Neural progenitor cell (in vitro differentiated cells): ENCODE results near the gene NPTXR. TPM values are rescaled to one million over a fixed set of nuclear protein-coding genes. Genes with fewer than 3 reads are reported as not detected.
A peak's percentile ranks its signal among the peaks of the same experiment; 100 is the strongest.

Experiments used
- DNase-seq: peaks from one replicate; pipeline ENCODE4 v3.0.0-alpha.2; 2016; ENCODE audit warnings: low spot score
- H2AFZ ChIP-seq: fragments of 200-600 bp; sonication (generic); replicated peaks from 2 replicates; pipeline ENCODE4 v1.6.1; 2016; ENCODE audit warnings: antibody characterized with exemption
- H3F3A ChIP-seq: fragments of 200-600 bp; sonication (generic); 2 replicates; pipeline ENCODE4 v1.6.1; 2016; ENCODE audit warnings: antibody characterized with exemption, low read depth
- H3K27ac ChIP-seq: fragments of 200-600 bp; sonication (generic); 2 replicates; pipeline ENCODE4 v1.5.1; 2016; ENCODE audit warnings: mild to moderate bottlenecking
- H3K27me3 ChIP-seq: fragments of 200-600 bp; sonication (generic); 2 replicates; pipeline ENCODE4 v1.6.1; 2016; ENCODE audit warnings: mild to moderate bottlenecking, moderate library complexity
- H3K36me3 ChIP-seq: fragments of 200-600 bp; sonication (generic); 2 replicates; pipeline ENCODE4 v1.5.1; 2016
- H3K4me1 ChIP-seq: fragments of 200-600 bp; sonication (generic); 2 replicates; pipeline ENCODE4 v1.6.1; 2016; ENCODE audit warnings: mixed run types
- H3K4me2 ChIP-seq: fragments of 200-600 bp; sonication (generic); 2 replicates; pipeline ENCODE4 v1.6.1; 2016
- H3K4me3 ChIP-seq: fragments of 200-600 bp; sonication (generic); 2 replicates; pipeline ENCODE4 v1.5.1; 2016
- H3K79me2 ChIP-seq: fragments of 200-600 bp; sonication (generic); 2 replicates; pipeline ENCODE4 v1.6.1; 2016; ENCODE audit warnings: low read depth
- H3K9ac ChIP-seq: fragments of 200-600 bp; sonication (generic); 2 replicates; pipeline ENCODE4 v1.6.1; 2016
- H3K9me3 ChIP-seq: fragments of 200-600 bp; sonication (generic); 2 replicates; pipeline ENCODE4 v1.5.1; 2016; ENCODE audit warnings: low read depth
- H4K20me1 ChIP-seq: fragments of 200-600 bp; sonication (generic); 2 replicates; pipeline ENCODE4 v1.6.1; 2016; ENCODE audit warnings: low read depth
- H3K27ac Mint-ChIP-seq: 3 replicates; pipeline ENCODE4 v1.8.0; 2021; ENCODE audit warnings: mixed read lengths
- H3K27me3 Mint-ChIP-seq: 2 replicates; pipeline ENCODE4 v1.8.0; 2022; ENCODE audit warnings: low read depth, mild to moderate bottlenecking, inconsistent platforms, moderate library complexity, mixed read lengths; ENCODE audit not compliant: insufficient read depth
- H3K36me3 Mint-ChIP-seq: 3 replicates; pipeline ENCODE4 v1.8.0; 2021; ENCODE audit warnings: mixed read lengths
- H3K4me1 Mint-ChIP-seq: 3 replicates; pipeline ENCODE4 v1.8.0; 2021; ENCODE audit warnings: mixed read lengths
- H3K4me3 Mint-ChIP-seq: 3 replicates; pipeline ENCODE4 v1.8.0; 2021; ENCODE audit warnings: mild to moderate bottlenecking, moderate library complexity, mixed read lengths
- H3K9me3 Mint-ChIP-seq: 3 replicates; pipeline ENCODE4 v1.8.0; 2020; ENCODE audit warnings: mixed read lengths
- EZH2 ChIP-seq: fragments of 200-600 bp; sonication (generic); IDR thresholded peaks from 2 replicates; pipeline ENCODE4 v1.6.1; 2017; ENCODE audit warnings: antibody characterized with exemption, mild to moderate bottlenecking, moderate library complexity
- EZH2phosphoT487 ChIP-seq: fragments of 200-600 bp; sonication (generic); IDR thresholded peaks from 2 replicates; pipeline ENCODE4 v1.6.1; 2017; ENCODE audit warnings: antibody characterized with exemption
- total RNA-seq: library from RNA; depleted of rRNA; stranded (reverse); fragments of >200 nt; gene quantifications from 2 replicates; pipeline ENCODE4 v1.2.3, GENCODE V29; 2015; ENCODE audit warnings: low replicate concordance
- TF ChIP-seq, protein P1 (sequence below): fragments of 200-600 bp; sonication (generic); IDR thresholded peaks from 2 replicates; pipeline ENCODE4 v1.5.1; 2017; ENCODE audit warnings: antibody characterized with exemption, mild to moderate bottlenecking

NPTXR gene
- total RNA-seq, 1 donor from 2014 or later, result 0.99 TPM

DNA sequence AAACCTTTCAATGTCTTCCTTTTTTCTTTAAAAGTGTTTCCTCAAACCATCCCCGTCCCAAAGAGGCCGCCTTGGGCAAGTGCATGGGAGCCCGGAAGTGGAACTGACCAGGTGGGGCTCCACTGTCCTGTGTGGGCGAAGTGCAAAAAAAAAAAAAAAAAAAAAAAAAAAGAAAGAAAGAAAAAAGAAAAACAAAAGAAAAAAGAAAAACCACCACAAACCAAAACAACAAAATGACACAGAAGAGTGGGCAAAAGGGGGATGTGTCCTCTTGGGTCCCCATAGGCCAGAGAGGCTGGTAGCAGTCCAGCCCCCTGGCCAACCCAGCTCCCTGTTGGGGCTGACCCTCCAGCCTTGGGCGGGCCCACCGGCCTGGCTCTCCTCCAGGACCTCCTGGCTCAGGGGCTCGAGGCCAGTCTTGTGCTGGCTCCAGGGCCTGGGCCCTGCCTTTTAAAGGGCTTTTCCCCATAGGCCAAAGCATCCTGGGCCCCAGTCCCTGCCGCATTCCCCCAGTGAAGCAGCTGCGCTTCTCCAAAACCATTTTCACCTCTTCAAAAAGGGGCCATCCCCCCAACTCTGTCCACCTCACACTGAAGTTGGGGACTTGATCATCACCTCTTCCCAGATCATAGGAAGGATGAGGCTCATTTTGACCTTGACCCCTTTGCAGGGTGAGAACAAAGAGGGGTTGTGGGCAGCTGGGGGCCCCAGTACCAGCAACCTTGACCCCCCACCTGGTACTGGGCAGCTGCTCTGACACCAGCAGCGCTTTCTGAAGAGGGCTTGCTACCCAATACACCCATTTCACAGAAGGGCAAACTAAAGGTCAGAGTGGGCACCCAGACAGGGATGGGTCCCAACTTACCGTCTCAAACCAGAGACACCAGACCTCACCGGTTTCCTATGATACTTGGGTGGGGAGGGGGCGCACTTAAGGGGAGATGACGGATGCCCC lies 18.8 kb upstream of the NPTXR start:
- Histone ChIP-seq H3K36me3 (no peaks in the 10 kb centered on the region), H4K20me1 (peaks cover 91% of the 10 kb centered on the region), H3K4me1 (peaks cover 38% of the 10 kb centered on the region), H2AFZ (no peak overlapping the region), H3K27ac (no peak overlapping the region), H3K79me2 (peaks cover 3% of the 10 kb centered on the region), H3K9ac (no peak overlapping the region), H3K27me3 (no peaks in the 10 kb centered on the region), H3F3A (peaks cover 33% of the 10 kb centered on the region), H3K4me2 (peak overlapping the region; percentile 11), H3K9me3 (no peaks in the 10 kb centered on the region), H3K4me3 (no peak overlapping the region)
- H3K9me3 Mint-ChIP-seq, result no peaks in the 10 kb centered on the region
- TF ChIP-seq, protein P1, sequence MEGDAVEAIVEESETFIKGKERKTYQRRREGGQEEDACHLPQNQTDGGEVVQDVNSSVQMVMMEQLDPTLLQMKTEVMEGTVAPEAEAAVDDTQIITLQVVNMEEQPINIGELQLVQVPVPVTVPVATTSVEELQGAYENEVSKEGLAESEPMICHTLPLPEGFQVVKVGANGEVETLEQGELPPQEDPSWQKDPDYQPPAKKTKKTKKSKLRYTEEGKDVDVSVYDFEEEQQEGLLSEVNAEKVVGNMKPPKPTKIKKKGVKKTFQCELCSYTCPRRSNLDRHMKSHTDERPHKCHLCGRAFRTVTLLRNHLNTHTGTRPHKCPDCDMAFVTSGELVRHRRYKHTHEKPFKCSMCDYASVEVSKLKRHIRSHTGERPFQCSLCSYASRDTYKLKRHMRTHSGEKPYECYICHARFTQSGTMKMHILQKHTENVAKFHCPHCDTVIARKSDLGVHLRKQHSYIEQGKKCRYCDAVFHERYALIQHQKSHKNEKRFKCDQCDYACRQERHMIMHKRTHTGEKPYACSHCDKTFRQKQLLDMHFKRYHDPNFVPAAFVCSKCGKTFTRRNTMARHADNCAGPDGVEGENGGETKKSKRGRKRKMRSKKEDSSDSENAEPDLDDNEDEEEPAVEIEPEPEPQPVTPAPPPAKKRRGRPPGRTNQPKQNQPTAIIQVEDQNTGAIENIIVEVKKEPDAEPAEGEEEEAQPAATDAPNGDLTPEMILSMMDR, result no peak
- TF ChIP-seq EZH2phosphoT487 (no peak), EZH2 (no peak)
- no peak overlapping the region for H3K27ac Mint-ChIP-seq
- peaks cover 16% of the 10 kb centered on the region for H3K27me3 Mint-ChIP-seq
- peaks cover 2% of the 10 kb centered on the region for H3K36me3 Mint-ChIP-seq
- peaks cover 39% of the 10 kb centered on the region for H3K4me1 Mint-ChIP-seq
- peak; percentile 39 for DNase-seq
- H3K4me3 Mint-ChIP-seq, result no peak overlapping the region

DNA sequence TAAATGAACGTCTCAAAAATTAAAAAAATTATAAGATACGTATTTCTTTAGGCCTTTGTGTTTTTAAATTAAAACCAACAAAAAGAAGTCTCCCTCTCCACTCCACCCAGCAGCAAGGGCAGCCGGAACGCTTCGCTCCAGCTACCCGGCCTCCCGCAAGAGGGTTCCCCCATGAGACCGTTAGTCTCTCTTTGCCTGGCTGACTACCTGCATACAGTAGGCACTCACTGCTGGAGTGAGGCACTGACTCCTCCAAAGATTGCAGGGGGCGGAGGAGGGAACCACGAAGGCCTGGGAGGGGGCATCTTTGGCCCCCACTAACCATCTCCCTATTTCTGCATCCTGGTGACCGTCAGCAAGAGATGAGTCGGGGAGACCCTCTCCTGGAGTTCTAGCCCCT lies 18.1 kb upstream of the NPTXR start:
- Histone ChIP-seq H3K9me3 (no peaks in the 10 kb centered on the region), H3K27me3 (no peaks in the 10 kb centered on the region), H2AFZ (no peak overlapping the region), H3K9ac (no peak overlapping the region), H3K27ac (no peak overlapping the region), H3K4me2 (peak overlapping the region; percentile 11), H4K20me1 (peaks cover 84% of the 10 kb centered on the region), H3K79me2 (no peaks in the 10 kb centered on the region), H3K4me1 (peaks cover 38% of the 10 kb centered on the region), H3F3A (peaks cover 30% of the 10 kb centered on the region), H3K4me3 (no peak overlapping the region), H3K36me3 (no peaks in the 10 kb centered on the region)
- TF ChIP-seq, protein P1, result no peak
- no peak for TF ChIP-seq EZH2
- TF ChIP-seq EZH2phosphoT487, result no peak
- no peak for DNase-seq
- peaks cover 18% of the 10 kb centered on the region for H3K27me3 Mint-ChIP-seq
- H3K27ac Mint-ChIP-seq, result no peak overlapping the region
- no peaks in the 10 kb centered on the region for H3K9me3 Mint-ChIP-seq
- peaks cover 2% of the 10 kb centered on the region for H3K36me3 Mint-ChIP-seq
- H3K4me3 Mint-ChIP-seq, result no peak overlapping the region
- peaks cover 39% of the 10 kb centered on the region for H3K4me1 Mint-ChIP-seq

DNA sequence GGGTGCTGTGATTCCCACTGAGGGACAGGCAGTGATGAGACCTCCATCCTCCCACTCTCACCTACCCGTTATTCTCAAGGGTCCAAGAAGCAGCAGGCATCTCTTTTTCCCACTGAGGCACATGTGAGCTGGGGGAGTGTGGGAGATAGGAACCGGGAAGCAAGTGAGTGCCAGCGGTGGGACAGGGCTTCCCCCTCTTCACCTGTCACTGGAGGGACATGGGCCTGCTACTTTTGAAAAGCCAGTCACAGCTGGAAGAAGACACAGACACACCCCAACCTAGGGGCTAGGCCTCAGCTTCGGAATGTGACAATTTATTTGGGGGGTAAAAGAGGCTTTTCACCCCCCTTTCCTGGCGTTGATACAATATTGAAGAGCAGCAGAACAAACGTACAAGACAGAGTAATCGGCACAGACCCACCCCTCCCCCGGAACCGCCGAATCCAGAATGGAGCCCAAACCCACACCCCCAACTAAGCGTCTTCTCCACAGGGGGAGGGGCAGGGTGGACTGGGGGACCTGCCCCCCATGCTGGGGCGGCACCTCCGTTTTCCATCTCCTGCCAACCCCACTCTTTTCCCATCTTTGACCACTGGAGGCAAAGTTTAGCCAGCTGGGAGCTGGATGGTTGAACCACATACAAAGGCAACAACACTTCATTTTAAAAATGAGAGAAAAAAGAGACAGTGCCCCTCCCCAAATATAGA lies 17.5 kb upstream of the NPTXR start:
- Mint-ChIP-seq H3K4me3 (no peak overlapping the region), H3K36me3 (peaks cover 2% of the 10 kb centered on the region), H3K9me3 (no peaks in the 10 kb centered on the region), H3K27ac (no peak overlapping the region), H3K27me3 (peaks cover 18% of the 10 kb centered on the region), H3K4me1 (peaks cover 39% of the 10 kb centered on the region)
- peaks cover 30% of the 10 kb centered on the region for H3F3A ChIP-seq
- no peak overlapping the region for H3K9ac ChIP-seq
- H3K4me1 ChIP-seq, result peaks cover 38% of the 10 kb centered on the region
- H4K20me1 ChIP-seq, result peaks cover 78% of the 10 kb centered on the region
- no peaks in the 10 kb centered on the region for H3K36me3 ChIP-seq
- no peaks in the 10 kb centered on the region for H3K27me3 ChIP-seq
- H3K4me3 ChIP-seq, result no peak overlapping the region
- DNase-seq, result no peak
- no peaks in the 10 kb centered on the region for H3K9me3 ChIP-seq
- H3K79me2 ChIP-seq, result no peaks in the 10 kb centered on the region
- no peak overlapping the region for H3K27ac ChIP-seq
- H3K4me2 ChIP-seq, result no peak overlapping the region
- no peak overlapping the region for H2AFZ ChIP-seq
- TF ChIP-seq, protein P1, result peak; percentile 20
- TF ChIP-seq EZH2, result no peak
- no peak for TF ChIP-seq EZH2phosphoT487
